Activated CD4-positive, alpha-beta T cell treated with anti-CD3 and anti-CD28 coated beads, Interleukin-2, Interleukin-6, amounts not matched to agents 100 ng/mL and 50 ng/mL, durations not matched to agents 16 hours and 8 hours (primary cell): ENCODE measurements around the gene TMPRSS2.

ENCODE experiments used
- DNase-seq: peaks from one replicate; pipeline ENCODE4 v3.0.0-alpha.2; 2020

TMPRSS2 gene

GRCh38 chr21:41507521-41508414 is at the start of gene TMPRSS2:
Gene TMPRSS2 (minus strand): TSS chr21:41508158. CDS start chr21:41498133, 10,025 bp downstream.
- no peak for DNase-seq

- DNase-seq: no peak
These were observed 47.1 kb upstream of the TMPRSS2 start for GRCh38 chr21:41555057-41555456.

GRCh38 chr21:41552254-41552653 is 44.3 kb upstream of the TMPRSS2 start:
- no peak for DNase-seq

DNA sequence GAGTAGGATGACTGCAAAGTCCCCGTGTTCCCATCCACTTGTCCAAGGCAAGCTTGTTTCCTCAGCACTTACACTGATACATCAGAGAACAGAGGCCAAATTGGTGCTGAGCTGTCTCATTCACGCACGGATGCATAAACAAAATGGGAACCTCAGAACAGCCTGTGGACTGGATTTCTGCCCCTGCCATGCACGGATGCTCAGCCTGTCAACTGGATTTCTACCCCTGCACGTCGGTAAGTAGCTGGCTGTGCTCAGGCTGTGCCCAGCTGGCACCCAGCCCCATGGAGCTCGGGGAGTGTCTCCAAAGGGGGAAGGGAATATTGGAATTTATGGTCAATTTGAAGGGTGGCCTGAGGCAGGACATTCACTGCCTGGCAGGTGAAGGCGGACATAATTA is 40.8 kb upstream of the TMPRSS2 start:
- no peak for DNase-seq

- no peak for DNase-seq
These were observed 39.2 kb upstream of the TMPRSS2 start for GRCh38 chr21:41547111-41547510.

GRCh38 chr21:41545500-41546359 is 37.8 kb upstream of the TMPRSS2 start:
- no peak for DNase-seq

GRCh38 chr21:41542727-41543126 is 34.8 kb upstream of the TMPRSS2 start:
- DNase-seq: no peak

DNA sequence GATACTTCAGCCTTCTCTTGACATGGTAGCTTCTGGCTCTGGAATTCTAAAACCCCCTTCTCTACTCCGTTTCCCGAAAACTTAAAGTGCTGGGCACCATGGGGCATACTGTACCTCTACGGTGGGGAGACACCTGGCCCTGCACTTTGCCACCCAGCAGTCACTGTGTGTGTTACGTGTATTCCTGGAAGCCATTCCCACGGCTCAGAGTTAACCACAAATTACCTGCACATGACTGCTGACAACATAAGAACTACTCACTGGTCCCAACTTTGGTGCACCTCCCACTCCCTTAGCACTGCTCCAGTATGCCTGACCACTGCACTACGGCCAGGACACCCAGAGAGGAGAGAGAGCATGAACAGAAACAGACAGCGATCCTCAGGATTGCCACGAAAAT is 29.4 kb upstream of the TMPRSS2 start:
- no peak for DNase-seq

DNA sequence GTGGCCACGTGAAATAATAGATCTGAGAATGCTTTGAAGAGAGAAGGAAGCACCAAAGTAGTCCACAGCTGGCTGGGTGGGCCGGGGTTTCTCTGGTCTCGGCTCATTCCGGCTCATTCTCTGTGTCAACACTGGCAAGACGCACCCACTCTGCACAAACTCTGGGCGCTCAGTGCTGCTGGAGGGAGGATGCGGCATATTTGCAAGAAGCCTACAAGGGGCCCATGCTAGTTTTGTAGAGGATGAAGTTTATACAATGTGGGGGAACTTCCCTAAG is 28.8 kb upstream of the TMPRSS2 start:
- no peak for DNase-seq

- DNase-seq: no peak
These were observed 28.3 kb upstream of the TMPRSS2 start for GRCh38 chr21:41536076-41536826.

- DNase-seq: no peak
These were observed 22.4 kb upstream of the TMPRSS2 start for GRCh38 chr21:41530366-41530765.

- no peak for DNase-seq
These were observed 21.8 kb upstream of the TMPRSS2 start for GRCh38 chr21:41529769-41530168.

DNA sequence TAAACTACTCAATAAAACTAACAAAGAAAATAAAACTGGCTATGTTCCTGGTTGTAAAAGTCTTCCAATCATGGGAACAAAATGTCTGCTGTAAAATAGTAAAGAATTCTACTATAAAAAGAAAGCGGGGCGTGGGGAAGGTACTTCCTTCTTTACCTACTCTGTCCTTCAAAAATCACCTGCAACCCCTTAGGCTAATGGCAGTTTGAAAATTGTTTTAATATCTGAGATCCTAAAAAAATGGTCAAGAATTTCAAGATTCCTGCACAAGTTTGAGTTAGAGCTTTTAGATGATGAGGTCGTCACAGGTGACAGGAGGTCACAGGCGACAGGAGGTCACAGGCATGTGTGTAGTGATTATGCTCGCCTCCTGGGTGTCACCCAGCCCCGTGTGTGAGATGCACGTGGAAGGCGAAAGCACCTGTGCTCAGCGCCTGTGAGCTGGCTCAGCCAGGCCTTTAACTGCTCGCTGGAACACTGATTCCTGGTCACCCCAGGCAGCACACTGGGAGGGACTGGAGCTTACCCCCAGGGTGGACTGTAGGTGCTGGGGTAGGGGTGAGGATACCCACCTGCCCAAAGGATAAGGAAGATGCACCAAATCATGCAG is 18.6 kb upstream of the TMPRSS2 start:
- no peak for DNase-seq

DNA sequence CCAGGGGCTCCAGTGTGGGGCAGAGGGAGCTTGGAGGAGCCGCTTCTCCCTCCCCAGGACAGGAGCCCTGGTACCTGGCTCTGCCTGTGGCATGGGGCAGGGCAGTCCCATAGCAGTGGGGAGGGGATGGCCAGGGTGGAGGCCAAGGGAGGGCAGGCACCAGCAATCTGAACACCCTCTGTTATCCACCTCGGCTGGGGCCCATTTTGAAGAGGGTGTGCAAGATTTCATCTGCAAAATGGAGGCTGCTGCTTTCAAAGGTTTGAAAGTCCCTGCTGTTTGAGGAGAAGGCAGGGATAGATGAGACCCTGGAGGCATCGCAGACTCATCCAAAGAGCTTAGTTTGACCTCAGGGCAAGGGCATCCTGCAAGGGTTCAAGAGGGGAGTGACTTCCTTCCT is 15.2 kb upstream of the TMPRSS2 start:
- DNase-seq: no peak

GRCh38 chr21:41521489-41522027 is 13.6 kb upstream of the TMPRSS2 start:
- no peak for DNase-seq

DNA sequence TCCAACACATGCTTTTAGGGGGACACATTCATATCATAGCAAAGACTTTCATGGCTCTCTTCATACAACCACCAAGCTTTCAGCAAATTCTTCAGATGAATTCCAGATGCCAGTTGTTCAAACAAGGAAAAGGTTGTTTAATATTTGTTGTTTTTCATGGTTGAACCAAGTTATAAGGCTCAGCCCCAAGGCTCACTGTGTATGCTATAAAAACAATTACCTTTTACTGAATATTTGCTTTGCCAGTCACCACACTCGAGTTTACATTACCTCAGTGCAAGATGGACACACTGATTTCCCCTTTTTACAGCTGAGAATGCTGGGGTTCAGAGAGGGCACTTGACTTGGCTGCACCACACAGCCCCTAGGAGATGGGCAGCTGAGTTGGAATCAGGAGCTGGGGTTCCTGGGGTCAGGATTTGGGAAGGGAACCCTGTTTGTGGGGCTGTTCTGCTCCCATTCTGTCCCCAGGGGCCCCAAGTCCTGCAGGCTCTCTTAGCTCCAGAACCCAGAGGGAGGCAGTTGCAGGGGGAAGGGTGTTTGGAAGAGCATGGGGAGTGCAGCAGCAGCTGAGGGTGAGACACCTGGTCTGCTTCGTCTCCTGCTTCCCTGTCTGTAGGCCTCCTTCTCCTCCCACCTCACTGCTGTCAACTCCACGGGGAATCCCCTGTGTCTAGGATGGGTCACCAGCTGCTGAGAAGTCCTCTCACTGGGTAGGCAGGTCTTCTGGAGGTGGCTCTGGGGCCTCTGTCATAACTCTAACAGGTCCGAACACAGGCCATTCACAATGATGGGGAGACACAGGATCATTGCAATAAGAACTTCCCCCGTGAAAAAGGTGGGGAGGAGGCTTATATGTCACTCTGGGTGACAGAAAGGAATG is 12.8 kb upstream of the TMPRSS2 start:
- no peak for DNase-seq

DNA sequence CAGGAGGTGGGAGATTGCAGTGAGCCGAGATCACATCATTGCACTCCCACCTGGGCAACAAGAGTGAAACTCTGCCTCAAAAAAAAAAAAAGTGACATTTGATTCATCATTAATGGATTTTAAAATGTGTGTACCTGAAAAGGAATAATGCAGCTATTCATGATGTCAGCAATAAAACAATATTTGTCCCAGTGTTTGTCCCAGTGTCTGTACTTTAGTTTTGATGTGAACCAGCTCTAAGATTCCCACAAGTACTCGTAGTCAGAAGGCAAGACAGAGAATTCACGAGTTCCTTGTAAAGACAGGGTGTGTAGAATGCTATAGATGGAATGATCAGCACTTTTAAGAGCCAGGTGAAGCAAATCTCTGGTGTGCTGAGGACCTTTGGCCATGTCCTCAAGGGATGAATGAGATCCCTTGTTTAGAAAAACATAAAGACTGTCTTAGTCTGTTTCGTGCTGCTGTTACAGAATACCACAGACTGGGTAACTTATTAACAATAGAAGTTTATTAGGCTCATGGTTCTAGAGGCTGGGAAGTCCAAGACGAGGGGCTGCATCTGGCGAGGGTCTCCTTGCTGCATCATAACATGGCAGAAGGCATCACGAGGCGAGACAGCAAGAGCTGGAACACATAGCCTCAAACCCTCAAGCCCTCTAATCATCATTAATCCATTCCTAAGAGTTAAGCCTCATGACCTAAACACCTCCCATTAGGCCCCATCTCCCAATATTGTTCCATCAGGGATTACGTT is 12.0 kb upstream of the TMPRSS2 start:
- DNase-seq: no peak

- no peak for DNase-seq
These were observed 10.8 kb upstream of the TMPRSS2 start for GRCh38 chr21:41518757-41519156.

DNA sequence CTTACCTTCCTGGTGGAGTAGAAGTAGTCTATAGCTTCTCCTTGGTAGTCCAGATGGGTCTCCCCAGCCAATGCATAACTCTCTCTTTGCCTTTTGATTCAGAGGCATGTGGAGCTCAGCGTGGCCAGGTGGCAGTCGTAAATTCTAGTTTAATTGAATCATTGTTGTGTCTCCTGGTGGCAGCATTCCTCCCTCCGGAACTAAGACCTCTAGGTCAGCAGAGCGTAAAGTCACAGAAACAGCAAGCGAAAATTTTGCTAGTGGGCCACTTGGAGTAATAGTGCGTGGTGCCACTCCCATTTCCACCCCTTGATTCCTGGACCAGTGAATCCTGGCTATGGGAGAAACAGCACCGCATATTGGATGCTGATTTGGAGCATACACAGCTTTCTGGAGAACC is 3.9 kb upstream of the TMPRSS2 start:
- DNase-seq: no peak

DNA sequence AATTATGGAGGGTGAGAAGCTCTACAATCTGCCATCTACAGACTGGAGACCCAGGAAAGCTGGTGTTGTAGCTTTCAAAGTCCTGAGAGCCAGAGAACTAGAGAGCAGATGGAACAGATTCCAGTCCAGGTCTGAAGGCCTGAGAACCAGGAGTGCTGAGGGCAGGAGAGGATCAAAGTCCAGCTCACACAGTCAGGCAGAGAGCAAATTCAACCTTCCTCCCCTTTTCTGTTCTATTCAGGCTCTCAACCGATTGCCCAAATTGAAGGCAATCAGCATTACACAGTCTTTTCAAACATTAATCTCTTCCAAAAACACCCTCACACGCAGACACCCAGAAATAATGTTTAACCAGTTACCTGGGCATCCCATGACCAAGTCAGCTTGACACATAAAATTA is 2.5 kb upstream of the TMPRSS2 start:
- DNase-seq: no peak

GRCh38 chr21:41509733-41510132 is 1.8 kb upstream of the TMPRSS2 start:
- no peak for DNase-seq
